H9 (cell line): ENCODE data around the gene TRAF7. TPM values are rescaled to one million over a fixed set of nuclear protein-coding genes. Genes with fewer than 3 reads are reported as not detected.

Experiments
- DNase-seq: peaks from one replicate; pipeline ENCODE4 v3.0.0-alpha.2; 2017
- H2AFZ ChIP-seq: one replicate; pipeline ENCODE4 v1.6.1; 2013; ENCODE audit warnings: mild to moderate bottlenecking, low read length, control low read depth, moderate library complexity
- H2AK5ac ChIP-seq: 2 replicates; pipeline ENCODE4 v1.6.1; 2013; ENCODE audit warnings: low read length, control low read depth, mixed read lengths; ENCODE audit not compliant: insufficient read length
- H2BK120ac ChIP-seq: one replicate; pipeline ENCODE4 v1.6.1; 2013; ENCODE audit warnings: low read depth, mild to moderate bottlenecking, low read length, control low read depth, inconsistent platforms; ENCODE audit not compliant: poor library complexity, severe bottlenecking
- H2BK12ac ChIP-seq: 2 replicates; pipeline ENCODE4 v1.6.1; 2013; ENCODE audit warnings: low read length, control low read depth, mixed read lengths, low read depth; ENCODE audit not compliant: insufficient read length
- H2BK15ac ChIP-seq: 2 replicates; pipeline ENCODE4 v1.6.1; 2013; ENCODE audit warnings: low read depth, low read length, control low read depth
- H2BK20ac ChIP-seq: one replicate; pipeline ENCODE4 v1.6.1; 2013; ENCODE audit warnings: low read depth, mild to moderate bottlenecking, low read length, control low read depth, inconsistent platforms; ENCODE audit not compliant: poor library complexity, severe bottlenecking
- H2BK5ac ChIP-seq: 2 replicates; pipeline ENCODE4 v1.6.1; 2013; ENCODE audit warnings: low read length, control low read depth, mixed read lengths; ENCODE audit not compliant: insufficient read length
- H3K14ac ChIP-seq: 2 replicates; pipeline ENCODE4 v1.6.1; 2013; ENCODE audit warnings: low read length, control low read depth; ENCODE audit not compliant: insufficient read depth
- H3K18ac ChIP-seq: 2 replicates; pipeline ENCODE4 v1.6.1; 2013; ENCODE audit warnings: low read depth, mild to moderate bottlenecking, mixed read lengths, low read length, control low read depth; ENCODE audit not compliant: insufficient read length
- H3K23ac ChIP-seq: 2 replicates; pipeline ENCODE4 v1.6.1; 2013; ENCODE audit warnings: low read length, control low read depth, mixed read lengths, low read depth; ENCODE audit not compliant: insufficient read length
- H3K23me2 ChIP-seq: 2 replicates; pipeline ENCODE4 v1.6.1; 2013; ENCODE audit warnings: low read depth, mild to moderate bottlenecking, mixed read lengths, low read length, control low read depth; ENCODE audit not compliant: insufficient read length, poor library complexity, severe bottlenecking
- H3K27ac ChIP-seq: 2 replicates; pipeline ENCODE4 v1.5.1; 2013; ENCODE audit warnings: low read length, control low read depth, mixed read lengths, low read depth; ENCODE audit not compliant: insufficient read length
- H3K27me3 ChIP-seq: 2 replicates; pipeline ENCODE4 v1.6.1; 2013; ENCODE audit warnings: low read length, control low read depth, inconsistent platforms; ENCODE audit not compliant: insufficient read depth
- H3K4ac ChIP-seq: 2 replicates; pipeline ENCODE4 v1.6.1; 2013; ENCODE audit warnings: low read depth, mild to moderate bottlenecking, control low read depth, inconsistent platforms, low read length, moderate library complexity
- H3K4me1 ChIP-seq: 2 replicates; pipeline ENCODE4 v1.6.1; 2013; ENCODE audit warnings: low read length, control low read depth, inconsistent platforms; ENCODE audit not compliant: insufficient read depth
- H3K4me2 ChIP-seq: 2 replicates; pipeline ENCODE4 v1.6.1; 2013; ENCODE audit warnings: low read length, control low read depth, mixed read lengths; ENCODE audit not compliant: insufficient read length, insufficient read depth
- H3K56ac ChIP-seq: 2 replicates; pipeline ENCODE4 v1.6.1; 2013; ENCODE audit warnings: low read depth, mild to moderate bottlenecking, mixed read lengths, low read length, control low read depth; ENCODE audit not compliant: insufficient read length
- H3K79me1 ChIP-seq: 2 replicates; pipeline ENCODE4 v1.6.1; 2013; ENCODE audit warnings: low read depth, mild to moderate bottlenecking, moderate library complexity, low read length, control low read depth, inconsistent platforms; ENCODE audit not compliant: insufficient read depth, poor library complexity, severe bottlenecking
- H3K79me2 ChIP-seq: 2 replicates; pipeline ENCODE4 v1.6.1; 2013; ENCODE audit warnings: low read length, control low read depth, inconsistent platforms; ENCODE audit not compliant: insufficient read depth
- H3K9ac ChIP-seq: 2 replicates; pipeline ENCODE4 v1.6.1; 2013; ENCODE audit warnings: low read length, control low read depth, mixed read lengths; ENCODE audit not compliant: insufficient read length; ENCODE audit errors: extremely low read depth
- H3K9me3 ChIP-seq: one replicate; pipeline ENCODE4 v1.6.1; 2013; ENCODE audit warnings: low read depth, low read length, inconsistent platforms; ENCODE audit not compliant: control insufficient read depth
- H3T11ph ChIP-seq: one replicate; pipeline ENCODE4 v1.6.1; 2013; ENCODE audit warnings: mild to moderate bottlenecking, low read length, control low read depth, inconsistent platforms
- H4K20me1 ChIP-seq: one replicate; pipeline ENCODE4 v1.6.1; 2013; ENCODE audit not compliant: control insufficient read depth, insufficient read length, insufficient read depth
- H4K5ac ChIP-seq: 2 replicates; pipeline ENCODE4 v1.6.1; 2013; ENCODE audit warnings: low read depth, mild to moderate bottlenecking, mixed read lengths, low read length, control low read depth; ENCODE audit not compliant: insufficient read length
- H4K8ac ChIP-seq: replicated peaks from 2 replicates; pipeline ENCODE4 v1.6.1; 2013; ENCODE audit warnings: low read length, control low read depth, mixed read lengths, low read depth; ENCODE audit not compliant: insufficient read length
- H4K91ac ChIP-seq: 2 replicates; pipeline ENCODE4 v1.6.1; 2013; ENCODE audit warnings: low read depth, mild to moderate bottlenecking, moderate library complexity, mixed read lengths, low read length, control low read depth; ENCODE audit not compliant: insufficient read length
- H3K27ac Mint-ChIP-seq, 3 experiments: 2 replicates in 2 of 3; 3 replicates in 1 of 3; pipeline ENCODE4 v1.8.0; 2020 to 2021; ENCODE audit warnings: mixed read lengths in 3 of 3, mild to moderate bottlenecking in 1 of 3, moderate library complexity in 1 of 3
- H3K27me3 Mint-ChIP-seq: 2 replicates; pipeline ENCODE4 v1.8.0; 2021; ENCODE audit warnings: low read depth, mild to moderate bottlenecking, moderate library complexity, mixed read lengths
- H3K36me3 Mint-ChIP-seq, 3 experiments: 2 replicates in 2 of 3; 3 replicates in 1 of 3; pipeline ENCODE4 v1.8.0; 2020 to 2021; ENCODE audit warnings: low read depth in 3 of 3, mixed read lengths in 3 of 3; ENCODE audit not compliant: insufficient read depth in 1 of 3
- H3K4me1 Mint-ChIP-seq, 2 experiments: 2 replicates each; pipeline ENCODE4 v1.8.0; 2020; ENCODE audit warnings: mixed read lengths in 2 of 2
- H3K4me3 Mint-ChIP-seq, 2 experiments: 2 replicates in 1 of 2; 3 replicates in 1 of 2; pipeline ENCODE4 v1.8.0; 2020 to 2021; ENCODE audit warnings: mild to moderate bottlenecking in 2 of 2, mixed read lengths in 2 of 2, moderate library complexity in 1 of 2
- H3K9me3 Mint-ChIP-seq, 2 experiments: 2 replicates in 1 of 2; 3 replicates in 1 of 2; pipeline ENCODE4 v1.8.0; 2020; ENCODE audit warnings: mild to moderate bottlenecking in 2 of 2, mixed read lengths in 2 of 2, moderate library complexity in 1 of 2
- WGBS: extraction: QIAGEN DNeasy Blood & Tissue Kit; methylation state at CpG from one replicate; pipeline ENCODE4 v1.1.7; 2013; ENCODE audit warnings: missing lambda C conversion rate, low lambda C conversion rate, mixed read lengths; ENCODE audit not compliant: insufficient read length; ENCODE audit errors: extremely low coverage; 5-methylcytosine and 5-hydroxymethylcytosine counted together
- total RNA-seq: library from RNA; stranded (reverse); gene quantifications from 2 replicates; pipeline ENCODE4 v1.2.1, GENCODE V29; 2021
- TF ChIP-seq, protein P1 (sequence below): fragments of 200-600 bp; sonication (generic); conservative IDR thresholded peaks from 3 replicates; pipeline ENCODE4 v1.8.0; 2021; ENCODE audit warnings: antibody characterized with exemption, mild to moderate bottlenecking

Gene TRAF7
- total RNA-seq, 1 experiment from 2014 or later, result 108 TPM

DNA sequence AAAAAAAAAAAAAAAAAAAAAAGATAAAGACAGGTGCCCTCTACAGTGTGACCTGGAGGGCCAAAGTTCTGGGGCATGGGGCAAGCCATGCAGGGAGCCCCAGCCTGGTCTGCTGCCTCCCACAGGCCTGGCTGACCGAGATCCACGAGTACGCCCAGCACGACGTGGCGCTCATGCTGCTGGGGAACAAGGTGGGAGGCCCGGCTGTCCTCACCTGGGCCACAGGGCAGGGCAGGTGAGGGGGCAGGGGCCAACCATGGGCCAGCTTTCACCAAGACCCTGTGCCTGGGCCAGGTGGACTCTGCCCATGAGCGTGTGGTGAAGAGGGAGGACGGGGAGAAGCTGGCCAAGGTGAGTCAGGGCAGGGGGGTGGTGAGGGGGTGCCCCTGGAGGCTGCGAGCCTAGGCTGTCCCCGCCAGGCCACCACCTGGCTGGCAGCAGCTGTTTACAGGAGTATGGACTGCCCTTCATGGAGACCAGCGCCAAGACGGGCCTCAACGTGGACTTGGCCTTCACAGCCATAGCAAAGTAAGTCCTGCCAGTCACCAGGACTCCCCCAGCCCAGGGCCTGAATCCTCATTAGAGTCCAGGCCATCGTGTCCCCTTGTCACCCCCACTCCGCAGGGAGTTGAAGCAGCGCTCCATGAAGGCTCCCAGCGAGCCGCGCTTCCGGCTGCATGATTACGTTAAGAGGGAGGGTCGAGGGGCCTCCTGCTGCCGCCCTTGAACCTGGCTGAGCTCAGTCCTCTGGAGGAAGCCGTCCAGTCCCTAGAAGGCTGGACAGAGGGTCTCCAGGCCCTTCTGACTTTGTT lies 2.7 kb upstream of the TRAF7 start:
- Histone ChIP-seq H4K5ac (no peak overlapping the region), H3K23ac (no peak overlapping the region), H3K4me1 (peaks cover 3% of the 10 kb centered on the region; the same call in 1 of the 2 replicates), H4K91ac (no peak overlapping the region), H3K9ac (peak overlapping the region; percentile 98), H2BK12ac (no peak overlapping the region), H3K4ac (no peak overlapping the region), H3K79me1 (peaks cover 10% of the 10 kb centered on the region), H3K23me2 (peaks cover 35% of the 10 kb centered on the region), H3K79me2 (peaks cover 31% of the 10 kb centered on the region; the same call in 1 of the 2 replicates), H2AFZ (no peak overlapping the region), H3K4me2 (peak overlapping the region; percentile 74), H2BK120ac (no peak overlapping the region), H3K56ac (no peak overlapping the region), H3K27ac (no peak overlapping the region), H2BK15ac (no peak overlapping the region), H3K27me3 (no peaks in the 10 kb centered on the region), H2BK5ac (no peak overlapping the region), H2BK20ac (no peak overlapping the region), H2AK5ac (no peak overlapping the region), H3K9me3 (no peaks in the 10 kb centered on the region), H4K20me1 (no peaks in the 10 kb centered on the region), H3K18ac (peak overlapping the region; percentile 18), H4K8ac (no peak overlapping the region), H3T11ph (no peak overlapping the region), H3K14ac (peak overlapping the region; percentile 44; the same call in 1 of the 2 replicates)
- no peak for DNase-seq
- WGBS, result no CpG with 5 or more reads among the region's 25 CpGs
- TF ChIP-seq, protein P1, sequence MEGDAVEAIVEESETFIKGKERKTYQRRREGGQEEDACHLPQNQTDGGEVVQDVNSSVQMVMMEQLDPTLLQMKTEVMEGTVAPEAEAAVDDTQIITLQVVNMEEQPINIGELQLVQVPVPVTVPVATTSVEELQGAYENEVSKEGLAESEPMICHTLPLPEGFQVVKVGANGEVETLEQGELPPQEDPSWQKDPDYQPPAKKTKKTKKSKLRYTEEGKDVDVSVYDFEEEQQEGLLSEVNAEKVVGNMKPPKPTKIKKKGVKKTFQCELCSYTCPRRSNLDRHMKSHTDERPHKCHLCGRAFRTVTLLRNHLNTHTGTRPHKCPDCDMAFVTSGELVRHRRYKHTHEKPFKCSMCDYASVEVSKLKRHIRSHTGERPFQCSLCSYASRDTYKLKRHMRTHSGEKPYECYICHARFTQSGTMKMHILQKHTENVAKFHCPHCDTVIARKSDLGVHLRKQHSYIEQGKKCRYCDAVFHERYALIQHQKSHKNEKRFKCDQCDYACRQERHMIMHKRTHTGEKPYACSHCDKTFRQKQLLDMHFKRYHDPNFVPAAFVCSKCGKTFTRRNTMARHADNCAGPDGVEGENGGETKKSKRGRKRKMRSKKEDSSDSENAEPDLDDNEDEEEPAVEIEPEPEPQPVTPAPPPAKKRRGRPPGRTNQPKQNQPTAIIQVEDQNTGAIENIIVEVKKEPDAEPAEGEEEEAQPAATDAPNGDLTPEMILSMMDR, result no peak
- peaks cover 0 to 9% of the 10 kb centered on the region in 2 experiments; a peak in 3 of 5 replicates for H3K9me3 Mint-ChIP-seq
- peak overlapping the region; percentile 97 for H3K4me3 Mint-ChIP-seq
- H3K36me3 Mint-ChIP-seq, result peaks cover 30 to 44% (median 43%) of the 10 kb centered on the region in 3 experiments
- H3K27me3 Mint-ChIP-seq, result no peaks in the 10 kb centered on the region; the same call in 1 of the 2 replicates
- H3K4me1 Mint-ChIP-seq, result peaks cover 38 to 61% of the 10 kb centered on the region in 2 experiments
- H3K27ac Mint-ChIP-seq, result peak overlapping the region in 2 of 3 experiments; percentile 36 to 97; a peak in 3 of 7 replicates
